Epithelial cell of esophagus (primary cell): ENCODE data around the gene CDKL1.

Experiments used
- DNase-seq: peaks from one replicate; pipeline ENCODE4 v3.0.0; 2010; ENCODE audit warnings: low read depth
- H3K4me3 ChIP-seq: 2 replicates; pipeline ENCODE4 v1.5.1; 2011; ENCODE audit warnings: mild to moderate bottlenecking, low read length, control low read depth
- CTCF ChIP-seq: IDR thresholded peaks from 2 replicates; pipeline ENCODE4 v1.5.1; 2011; ENCODE audit warnings: low read depth, mild to moderate bottlenecking, low read length, control low read depth, inconsistent platforms; ENCODE audit not compliant: insufficient read depth; ENCODE audit errors: missing control alignments

The CDKL1 gene

DNA sequence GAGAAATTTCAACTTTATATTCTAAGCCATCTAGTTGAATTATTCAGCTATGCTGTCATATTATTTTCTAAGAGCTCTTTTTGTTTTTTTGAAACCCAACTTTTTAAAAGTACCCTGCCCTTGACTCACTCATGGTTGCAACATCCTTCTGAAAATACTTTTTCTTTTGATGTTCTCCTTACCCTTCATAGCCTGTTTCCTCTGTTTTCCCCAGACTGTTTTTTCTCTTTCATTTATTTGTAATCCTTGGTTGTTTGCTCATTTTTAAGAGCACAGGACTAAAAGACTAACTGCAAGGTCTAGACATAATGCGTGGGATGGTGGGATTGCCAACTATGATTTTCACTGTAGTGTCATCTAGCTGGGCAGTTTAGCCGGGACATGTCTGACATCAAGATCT lies 21.2 kb upstream of the CDKL1 start:
- DNase-seq, result no peak
- H3K4me3 ChIP-seq, result no peak overlapping the region
- TF ChIP-seq CTCF, result no peak

- H3K4me3 ChIP-seq, result no peak overlapping the region
- no peak for TF ChIP-seq CTCF
- DNase-seq, result no peak
These were observed 14.2 kb upstream of the CDKL1 start for GRCh38 chr14:50410921-50411320.

GRCh38 chr14:50410071-50410470 lies 13.4 kb upstream of the CDKL1 start:
- H3K4me3 ChIP-seq, result no peak overlapping the region
- no peak for TF ChIP-seq CTCF
- no peak for DNase-seq

DNA sequence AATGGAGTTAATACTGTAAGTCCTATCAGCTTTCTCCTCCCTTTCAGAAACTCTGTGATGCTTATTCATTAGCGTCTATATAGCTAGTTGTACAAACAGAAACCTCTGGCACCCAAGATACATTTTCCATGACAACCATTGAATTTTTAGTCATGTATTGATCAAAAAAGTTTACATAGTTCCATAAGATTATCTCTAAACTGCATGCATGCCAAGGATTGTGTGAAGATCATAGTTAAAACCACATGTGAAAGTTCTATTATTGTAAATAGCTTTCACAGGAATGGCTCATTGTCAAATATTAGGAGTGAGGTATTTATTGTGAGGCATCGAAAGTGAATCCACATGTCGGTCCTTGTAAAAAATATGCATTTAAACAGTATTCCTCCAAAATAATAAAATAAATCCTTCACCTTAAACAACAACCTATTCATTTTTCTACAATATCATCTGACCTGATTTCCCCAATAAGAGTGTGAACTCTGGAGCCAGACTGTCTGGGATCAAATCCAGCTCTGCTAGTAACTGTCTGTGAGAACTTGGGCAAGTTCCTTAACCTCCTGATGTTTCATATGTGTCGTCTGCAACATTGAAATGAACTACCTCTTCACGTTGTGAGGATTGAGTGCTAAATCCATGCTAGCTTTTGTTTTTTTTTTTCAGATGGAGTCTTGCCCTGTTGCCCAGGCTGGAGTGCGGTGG lies 10.6 kb upstream of the CDKL1 start:
- DNase-seq, result no peak
- TF ChIP-seq CTCF, result no peak

GRCh38 chr14:50403419-50403818 lies 6.7 kb upstream of the CDKL1 start:
- TF ChIP-seq CTCF, result no peak
- DNase-seq, result no peak
- H3K4me3 ChIP-seq, result no peak overlapping the region

More for the DNA sequence above, 10.6 kb upstream of the CDKL1 start:
- no peak overlapping the region for H3K4me3 ChIP-seq

- no peak for TF ChIP-seq CTCF
- no peak overlapping the region for H3K4me3 ChIP-seq
- DNase-seq, result peak; percentile 42
These were observed 6.3 kb upstream of the CDKL1 start for GRCh38 chr14:50402965-50403364.

GRCh38 chr14:50400461-50400860 lies 3.8 kb upstream of the CDKL1 start:
- DNase-seq, result no peak
- no peak for TF ChIP-seq CTCF
- H3K4me3 ChIP-seq, result no peak overlapping the region
